WTC11 (cell line): ENCODE data around the gene WIPF3. TPM values are rescaled to one million over a fixed set of nuclear protein-coding genes. Genes with fewer than 3 reads are reported as not detected.

Experiments used
- ATAC-seq: fragments of 200-7000 bp; cut with Tn5 transposase; 2 replicates; pipeline ENCODE4 v1.10.0; 2021; ENCODE audit warnings: mild to moderate bottlenecking, moderate library complexity
- CTCF ChIA-PET: fragments of 300-600 bp; sonication (Branson Sonifier 250); formaldehyde crosslinking; loops from one replicate; lab custom pipeline; 2021; ENCODE audit warnings: antibody characterized with exemption; lab: Charles Lee
- POLR2A ChIA-PET: fragments of 350-600 bp; sonication (Branson Sonifier 250); formaldehyde crosslinking; loops from one replicate; lab custom pipeline; 2021; ENCODE audit warnings: antibody characterized with exemption; lab: Charles Lee
- DNase-seq: peaks from one replicate; pipeline ENCODE4 v3.0.0; 2021; ENCODE audit warnings: low spot score
- H3K27ac Mint-ChIP-seq: 2 replicates; pipeline ENCODE4 v1.8.0; 2021; ENCODE audit warnings: mixed read lengths
- H3K27me3 Mint-ChIP-seq: 2 replicates; pipeline ENCODE4 v1.8.0; 2021; ENCODE audit warnings: low read depth, mild to moderate bottlenecking, moderate library complexity, mixed read lengths
- H3K36me3 Mint-ChIP-seq: 2 replicates; pipeline ENCODE4 v1.8.0; 2021; ENCODE audit warnings: mixed read lengths
- H3K4me1 Mint-ChIP-seq: 2 replicates; pipeline ENCODE4 v1.8.0; 2022; ENCODE audit warnings: mixed read lengths
- H3K4me3 Mint-ChIP-seq: 2 replicates; pipeline ENCODE4 v1.8.0; 2021; ENCODE audit warnings: mild to moderate bottlenecking, moderate library complexity, mixed read lengths
- H3K9me3 Mint-ChIP-seq: 2 replicates; pipeline ENCODE4 v1.8.0; 2021; ENCODE audit warnings: mixed read lengths
- ATF1 ChIP-seq: sonication (generic); formaldehyde crosslinking; IDR thresholded peaks from 2 replicates; pipeline ENCODE4 v1.8.1; 2023; ENCODE audit warnings: mild to moderate bottlenecking, moderate library complexity, missing genetic modification reagents
- ETV6 ChIP-seq: sonication (generic); formaldehyde crosslinking; IDR thresholded peaks from 2 replicates; pipeline ENCODE4 v1.8.1; 2022; ENCODE audit warnings: mild to moderate bottlenecking, missing genetic modification reagents
- FOXK1 ChIP-seq: sonication (generic); formaldehyde crosslinking; IDR thresholded peaks from 2 replicates; pipeline ENCODE4 v1.8.0; 2022; ENCODE audit warnings: mild to moderate bottlenecking, moderate library complexity, missing genetic modification reagents
- GTF2I ChIP-seq: fragments of 250-450 bp; sonication (Bioruptor Pico); conservative IDR thresholded peaks from 2 replicates; pipeline ENCODE4 v1.4.0; 2021; ENCODE audit warnings: mild to moderate bottlenecking
- HMGA2 ChIP-seq: fragments of 250-450 bp; sonication (Bioruptor Pico); IDR thresholded peaks from 2 replicates; pipeline ENCODE4 v1.4.0; 2021; ENCODE audit warnings: mild to moderate bottlenecking, moderate library complexity
- IRF2 ChIP-seq: sonication (generic); formaldehyde crosslinking; IDR thresholded peaks from 2 replicates; pipeline ENCODE4 v1.8.0; 2022; ENCODE audit warnings: low read depth, missing genetic modification reagents, borderline replicate concordance
- SMAD3 ChIP-seq: sonication (generic); formaldehyde crosslinking; IDR thresholded peaks from 2 replicates; pipeline ENCODE4 v1.8.0; 2022; ENCODE audit warnings: missing genetic modification reagents, mild to moderate bottlenecking, borderline replicate concordance
- TCF7 ChIP-seq: sonication (generic); formaldehyde crosslinking; IDR thresholded peaks from 2 replicates; pipeline ENCODE4 v1.8.0; 2022; ENCODE audit warnings: mild to moderate bottlenecking, low read depth, missing genetic modification reagents, moderate library complexity
- TEAD1 ChIP-seq: sonication (generic); formaldehyde crosslinking; IDR thresholded peaks from 2 replicates; pipeline ENCODE4 v1.8.0; 2022; ENCODE audit warnings: mild to moderate bottlenecking, missing genetic modification reagents
- ZBTB21 ChIP-seq: sonication (generic); formaldehyde crosslinking; IDR thresholded peaks from 2 replicates; pipeline ENCODE4 v1.8.1; 2023; ENCODE audit warnings: mild to moderate bottlenecking, missing genetic modification reagents, borderline replicate concordance
- ZNF121 ChIP-seq: sonication (generic); formaldehyde crosslinking; IDR thresholded peaks from 2 replicates; pipeline ENCODE4 v1.8.0; 2023; ENCODE audit warnings: missing genetic modification reagents
- total RNA-seq: library from RNA; stranded (reverse); gene quantifications from 3 replicates; pipeline ENCODE4 v1.2.3, GENCODE V29; 2021
- TF ChIP-seq, protein P1 (sequence below): sonication (generic); formaldehyde crosslinking; IDR thresholded peaks from 2 replicates; pipeline ENCODE4 v1.8.0; 2023; ENCODE audit warnings: missing genetic modification reagents, mild to moderate bottlenecking, borderline replicate concordance
- TF ChIP-seq, protein P2 (sequence below): sonication (generic); formaldehyde crosslinking; IDR thresholded peaks from 2 replicates; pipeline ENCODE4 v1.8.1; 2022; ENCODE audit warnings: mild to moderate bottlenecking, missing genetic modification reagents, moderate library complexity, borderline replicate concordance
- TF ChIP-seq, protein P3 (sequence below): sonication (generic); formaldehyde crosslinking; IDR thresholded peaks from 2 replicates; pipeline ENCODE4 v1.8.0; 2022; ENCODE audit warnings: mild to moderate bottlenecking, missing genetic modification reagents
- TF ChIP-seq, protein P4 (sequence below): fragments of 250-450 bp; sonication (Bioruptor Pico); conservative IDR thresholded peaks from 2 replicates; pipeline ENCODE4 v1.9.0; 2021; ENCODE audit warnings: mild to moderate bottlenecking
- TF ChIP-seq, protein P5 (sequence below): sonication (generic); formaldehyde crosslinking; IDR thresholded peaks from 2 replicates; pipeline ENCODE4 v1.8.0; 2023; ENCODE audit warnings: missing genetic modification reagents

The WIPF3 gene
- total RNA-seq, 1 experiment from 2014 or later: 9.9 TPM

DNA sequence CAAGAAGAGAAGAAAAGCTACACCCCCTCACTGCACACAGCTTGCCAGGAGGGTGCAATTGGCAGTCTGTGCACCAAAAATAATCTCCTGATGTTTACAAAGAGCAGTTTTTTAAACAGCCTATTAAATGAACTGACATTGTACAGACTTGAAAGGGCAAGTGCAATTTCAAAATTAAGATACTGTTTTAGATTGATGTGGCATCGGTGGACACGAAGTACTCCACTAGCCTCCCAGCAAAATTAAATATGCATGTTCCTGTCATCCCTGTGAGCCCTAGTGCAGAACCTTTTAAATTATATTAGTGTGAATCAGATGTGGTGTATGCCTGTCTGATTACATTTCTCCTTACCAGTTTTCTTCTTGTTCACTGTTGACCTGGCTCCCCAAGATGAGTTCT, 87.9 kb downstream of the WIPF3 start (continued):
- TF ChIP-seq, protein P1, sequence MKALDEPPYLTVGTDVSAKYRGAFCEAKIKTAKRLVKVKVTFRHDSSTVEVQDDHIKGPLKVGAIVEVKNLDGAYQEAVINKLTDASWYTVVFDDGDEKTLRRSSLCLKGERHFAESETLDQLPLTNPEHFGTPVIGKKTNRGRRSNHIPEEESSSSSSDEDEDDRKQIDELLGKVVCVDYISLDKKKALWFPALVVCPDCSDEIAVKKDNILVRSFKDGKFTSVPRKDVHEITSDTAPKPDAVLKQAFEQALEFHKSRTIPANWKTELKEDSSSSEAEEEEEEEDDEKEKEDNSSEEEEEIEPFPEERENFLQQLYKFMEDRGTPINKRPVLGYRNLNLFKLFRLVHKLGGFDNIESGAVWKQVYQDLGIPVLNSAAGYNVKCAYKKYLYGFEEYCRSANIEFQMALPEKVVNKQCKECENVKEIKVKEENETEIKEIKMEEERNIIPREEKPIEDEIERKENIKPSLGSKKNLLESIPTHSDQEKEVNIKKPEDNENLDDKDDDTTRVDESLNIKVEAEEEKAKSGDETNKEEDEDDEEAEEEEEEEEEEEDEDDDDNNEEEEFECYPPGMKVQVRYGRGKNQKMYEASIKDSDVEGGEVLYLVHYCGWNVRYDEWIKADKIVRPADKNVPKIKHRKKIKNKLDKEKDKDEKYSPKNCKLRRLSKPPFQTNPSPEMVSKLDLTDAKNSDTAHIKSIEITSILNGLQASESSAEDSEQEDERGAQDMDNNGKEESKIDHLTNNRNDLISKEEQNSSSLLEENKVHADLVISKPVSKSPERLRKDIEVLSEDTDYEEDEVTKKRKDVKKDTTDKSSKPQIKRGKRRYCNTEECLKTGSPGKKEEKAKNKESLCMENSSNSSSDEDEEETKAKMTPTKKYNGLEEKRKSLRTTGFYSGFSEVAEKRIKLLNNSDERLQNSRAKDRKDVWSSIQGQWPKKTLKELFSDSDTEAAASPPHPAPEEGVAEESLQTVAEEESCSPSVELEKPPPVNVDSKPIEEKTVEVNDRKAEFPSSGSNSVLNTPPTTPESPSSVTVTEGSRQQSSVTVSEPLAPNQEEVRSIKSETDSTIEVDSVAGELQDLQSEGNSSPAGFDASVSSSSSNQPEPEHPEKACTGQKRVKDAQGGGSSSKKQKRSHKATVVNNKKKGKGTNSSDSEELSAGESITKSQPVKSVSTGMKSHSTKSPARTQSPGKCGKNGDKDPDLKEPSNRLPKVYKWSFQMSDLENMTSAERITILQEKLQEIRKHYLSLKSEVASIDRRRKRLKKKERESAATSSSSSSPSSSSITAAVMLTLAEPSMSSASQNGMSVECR (CRISPR knock-in tag): no peak
- no peak for TF ChIP-seq TCF7 (CRISPR knock-in tag)
- no peak for TF ChIP-seq FOXK1
- no peak for TF ChIP-seq GTF2I (CRISPR knock-in tag)
- TF ChIP-seq ETV6 (CRISPR knock-in tag): no peak
- TF ChIP-seq, protein P2, sequence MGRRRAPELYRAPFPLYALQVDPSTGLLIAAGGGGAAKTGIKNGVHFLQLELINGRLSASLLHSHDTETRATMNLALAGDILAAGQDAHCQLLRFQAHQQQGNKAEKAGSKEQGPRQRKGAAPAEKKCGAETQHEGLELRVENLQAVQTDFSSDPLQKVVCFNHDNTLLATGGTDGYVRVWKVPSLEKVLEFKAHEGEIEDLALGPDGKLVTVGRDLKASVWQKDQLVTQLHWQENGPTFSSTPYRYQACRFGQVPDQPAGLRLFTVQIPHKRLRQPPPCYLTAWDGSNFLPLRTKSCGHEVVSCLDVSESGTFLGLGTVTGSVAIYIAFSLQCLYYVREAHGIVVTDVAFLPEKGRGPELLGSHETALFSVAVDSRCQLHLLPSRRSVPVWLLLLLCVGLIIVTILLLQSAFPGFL (CRISPR knock-in tag): no peak
- TF ChIP-seq TEAD1 (CRISPR knock-in tag): no peak
- no peak for TF ChIP-seq ZNF121 (CRISPR knock-in tag)
- TF ChIP-seq, protein P3, sequence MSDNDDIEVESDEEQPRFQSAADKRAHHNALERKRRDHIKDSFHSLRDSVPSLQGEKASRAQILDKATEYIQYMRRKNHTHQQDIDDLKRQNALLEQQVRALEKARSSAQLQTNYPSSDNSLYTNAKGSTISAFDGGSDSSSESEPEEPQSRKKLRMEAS: no peak
- TF ChIP-seq IRF2 (CRISPR knock-in tag): no peak

DNA sequence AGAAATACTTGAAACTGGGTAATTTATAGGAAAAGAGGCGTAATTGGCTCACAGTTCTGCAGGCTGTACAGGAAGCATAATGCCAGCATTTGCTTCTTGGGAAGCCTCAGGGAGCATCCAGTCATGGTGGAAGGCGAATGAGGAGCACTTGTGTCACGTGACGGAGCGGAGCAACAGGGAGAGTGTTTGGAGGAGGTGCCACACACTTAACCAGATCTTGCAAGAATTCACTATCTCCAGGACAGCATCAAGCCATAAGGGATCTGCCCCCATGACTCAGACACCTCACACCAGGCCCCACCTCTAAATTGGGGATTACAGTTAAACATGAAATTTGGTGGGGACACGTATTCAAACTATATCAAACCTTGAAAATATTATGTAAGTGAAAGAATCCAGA, 89.3 kb downstream of the WIPF3 start:
- ChIA-PET CTCF (no interaction called here), POLR2A (no interaction called here)
- Mint-ChIP-seq H3K9me3 (peaks cover 29% of the 10 kb centered on the region), H3K4me1 (no peaks in the 10 kb centered on the region), H3K27ac (no peak overlapping the region), H3K36me3 (peaks cover 33% of the 10 kb centered on the region), H3K27me3 (no peaks in the 10 kb centered on the region), H3K4me3 (no peak overlapping the region)
- DNase-seq: no peak
- no peak for TF ChIP-seq ATF1
- TF ChIP-seq, protein P4, sequence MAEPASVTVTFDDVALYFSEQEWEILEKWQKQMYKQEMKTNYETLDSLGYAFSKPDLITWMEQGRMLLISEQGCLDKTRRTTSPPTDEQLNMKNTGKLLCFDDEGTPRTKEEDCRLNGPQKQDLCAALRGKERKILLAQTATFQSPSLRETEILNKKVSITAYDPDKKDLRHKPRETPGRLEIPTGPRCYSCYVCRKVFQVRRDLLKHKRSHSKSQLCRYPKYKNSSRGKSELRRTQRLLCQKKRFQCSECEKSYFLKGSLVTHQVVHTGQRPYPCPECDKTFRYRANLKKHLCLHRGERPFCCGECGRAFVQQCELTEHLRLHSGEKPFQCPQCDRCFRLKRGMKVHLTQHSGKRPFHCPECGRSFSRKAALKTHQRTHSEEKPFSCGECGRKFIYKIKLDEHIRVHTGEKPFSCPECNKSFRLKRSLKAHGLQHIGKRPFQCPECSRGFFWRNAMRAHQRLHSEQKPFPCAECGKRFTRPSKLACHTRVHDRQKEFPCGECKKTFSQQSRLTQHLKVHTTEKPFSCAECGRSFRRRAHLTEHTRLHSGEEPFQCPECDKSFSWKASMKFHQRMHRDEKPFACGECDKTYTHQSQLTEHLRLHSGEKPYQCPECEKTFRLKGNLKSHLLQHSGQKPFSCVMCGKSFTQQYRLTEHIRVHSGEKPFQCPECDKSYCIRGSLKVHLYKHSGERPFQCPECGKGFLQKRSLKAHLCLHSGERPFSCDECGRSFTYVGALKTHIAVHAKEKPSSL (CRISPR knock-in tag): no peak
- TF ChIP-seq TEAD1 (CRISPR knock-in tag): no peak
- TF ChIP-seq, protein P5, sequence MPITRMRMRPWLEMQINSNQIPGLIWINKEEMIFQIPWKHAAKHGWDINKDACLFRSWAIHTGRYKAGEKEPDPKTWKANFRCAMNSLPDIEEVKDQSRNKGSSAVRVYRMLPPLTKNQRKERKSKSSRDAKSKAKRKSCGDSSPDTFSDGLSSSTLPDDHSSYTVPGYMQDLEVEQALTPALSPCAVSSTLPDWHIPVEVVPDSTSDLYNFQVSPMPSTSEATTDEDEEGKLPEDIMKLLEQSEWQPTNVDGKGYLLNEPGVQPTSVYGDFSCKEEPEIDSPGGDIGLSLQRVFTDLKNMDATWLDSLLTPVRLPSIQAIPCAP (CRISPR knock-in tag): no peak
- TF ChIP-seq, protein P2 (CRISPR knock-in tag): no peak
- no peak for TF ChIP-seq SMAD3 (CRISPR knock-in tag)
- TF ChIP-seq HMGA2 (CRISPR knock-in tag): no peak
- TF ChIP-seq ZBTB21 (CRISPR knock-in tag): no peak
- no peak for ATAC-seq
